ENCODE data around the gene COL8A1. TPM values are rescaled to one million over a fixed set of nuclear protein-coding genes. Genes with fewer than 3 reads are reported as not detected.

Gene COL8A1
- total and polyA plus RNA-seq, 9 of the 15 experiments (the other 6 are each of a cell fraction or from before 2014, with no cell fraction given), result 0.07 TPM; not detected in 8

DNA sequence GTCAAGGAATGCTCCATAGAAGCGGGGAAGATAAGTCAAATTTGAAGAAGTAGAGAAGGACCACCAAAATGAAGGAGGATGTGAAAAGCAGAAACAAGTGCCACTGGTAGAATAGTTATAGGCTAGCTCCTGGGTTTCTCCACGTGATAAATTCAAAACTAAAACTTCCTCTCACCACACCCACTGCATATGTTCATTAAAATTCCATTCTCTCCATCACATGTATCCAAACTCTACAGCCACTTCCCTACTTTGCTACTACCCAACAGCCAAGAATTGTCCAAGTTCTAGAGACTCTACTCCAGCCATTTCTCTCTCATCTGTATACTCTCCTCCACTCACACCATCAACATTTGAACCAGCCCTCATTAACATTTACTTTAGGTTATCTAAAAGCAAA, 60.5 kb downstream of the COL8A1 start:
- BruUV-seq (replicated peaks), result no TSS peak
- DNase-seq (ENCODE audit: extremely low read depth in 1 of 4, low spot score in 3 of 4) (no peak), FAIRE-seq (no peak), ATAC-seq (no peak)
- H3K9me1 ChIP-seq (ENCODE audit: control insufficient read depth, insufficient read depth, low read length), result no peaks in the 10 kb centered on the region
- no peaks in the 10 kb centered on the region for H3K79me2 ChIP-seq (ENCODE audit: control insufficient read depth, insufficient read depth, low read length)
- H3K27me3 ChIP-seq (ENCODE audit: control insufficient read depth in 2 of 2, insufficient read depth in 2 of 2, low read length in 2 of 2), result peaks cover 2 to 4% of the 10 kb centered on the region in 2 experiments; a peak in 1 of 5 replicates
- no peak overlapping the region for H3K9ac ChIP-seq (ENCODE audit: insufficient read depth in 1 of 2, low read depth in 2 of 2, low read length in 2 of 2)
- no peaks in the 10 kb centered on the region for H3K36me3 ChIP-seq (ENCODE audit: control insufficient read depth, insufficient read depth, low read length)
- ChIA-PET CTCF (ENCODE audit: low intra/inter-chr PET ratio) (no interaction called here), POLR2A (no interaction called here)
- no peaks in the 10 kb centered on the region for H4K20me1 ChIP-seq (replicated peaks; ENCODE audit: control insufficient read depth, insufficient read depth, low read length)
- 4% methylated on average over 2 of the region's 2 CpGs for WGBS (ENCODE audit: insufficient coverage, low coverage, missing lambda C conversion rate)
- H3K9me3 ChIP-seq (replicated peaks; ENCODE audit: control insufficient read depth, insufficient read depth, low read depth, low read length), result no peaks in the 10 kb centered on the region
- no peak overlapping the region for H3K4me2 ChIP-seq (ENCODE audit: insufficient read depth, low read length)
- intact Hi-C loops (cut with micrococcal nuclease) (no loop called here), in situ Hi-C loops (cut with MboI) (no loop called here)
- no peaks in the 10 kb centered on the region for H3K4me1 ChIP-seq (replicated peaks in 1 of 2; ENCODE audit: control insufficient read depth in 2 of 2, insufficient read depth in 2 of 2, low read length in 2 of 2)
- no peak overlapping the region for H3K27ac ChIP-seq (ENCODE audit: extremely low read depth, low read depth, low read length)
- H2AFZ ChIP-seq (ENCODE audit: low read depth, low read length), result no peak overlapping the region
- H3K4me3 ChIP-seq, result no peak overlapping the region
- TF ChIP-seq EZH2 (IDR thresholded peaks at IDR 0.05; ENCODE audit: borderline replicate concordance, low read depth, low read length), result no peak
- no peak for TF ChIP-seq ILF3 (IDR thresholded peaks at IDR 0.05; ENCODE audit: borderline replicate concordance)
- TF ChIP-seq, protein P1, sequence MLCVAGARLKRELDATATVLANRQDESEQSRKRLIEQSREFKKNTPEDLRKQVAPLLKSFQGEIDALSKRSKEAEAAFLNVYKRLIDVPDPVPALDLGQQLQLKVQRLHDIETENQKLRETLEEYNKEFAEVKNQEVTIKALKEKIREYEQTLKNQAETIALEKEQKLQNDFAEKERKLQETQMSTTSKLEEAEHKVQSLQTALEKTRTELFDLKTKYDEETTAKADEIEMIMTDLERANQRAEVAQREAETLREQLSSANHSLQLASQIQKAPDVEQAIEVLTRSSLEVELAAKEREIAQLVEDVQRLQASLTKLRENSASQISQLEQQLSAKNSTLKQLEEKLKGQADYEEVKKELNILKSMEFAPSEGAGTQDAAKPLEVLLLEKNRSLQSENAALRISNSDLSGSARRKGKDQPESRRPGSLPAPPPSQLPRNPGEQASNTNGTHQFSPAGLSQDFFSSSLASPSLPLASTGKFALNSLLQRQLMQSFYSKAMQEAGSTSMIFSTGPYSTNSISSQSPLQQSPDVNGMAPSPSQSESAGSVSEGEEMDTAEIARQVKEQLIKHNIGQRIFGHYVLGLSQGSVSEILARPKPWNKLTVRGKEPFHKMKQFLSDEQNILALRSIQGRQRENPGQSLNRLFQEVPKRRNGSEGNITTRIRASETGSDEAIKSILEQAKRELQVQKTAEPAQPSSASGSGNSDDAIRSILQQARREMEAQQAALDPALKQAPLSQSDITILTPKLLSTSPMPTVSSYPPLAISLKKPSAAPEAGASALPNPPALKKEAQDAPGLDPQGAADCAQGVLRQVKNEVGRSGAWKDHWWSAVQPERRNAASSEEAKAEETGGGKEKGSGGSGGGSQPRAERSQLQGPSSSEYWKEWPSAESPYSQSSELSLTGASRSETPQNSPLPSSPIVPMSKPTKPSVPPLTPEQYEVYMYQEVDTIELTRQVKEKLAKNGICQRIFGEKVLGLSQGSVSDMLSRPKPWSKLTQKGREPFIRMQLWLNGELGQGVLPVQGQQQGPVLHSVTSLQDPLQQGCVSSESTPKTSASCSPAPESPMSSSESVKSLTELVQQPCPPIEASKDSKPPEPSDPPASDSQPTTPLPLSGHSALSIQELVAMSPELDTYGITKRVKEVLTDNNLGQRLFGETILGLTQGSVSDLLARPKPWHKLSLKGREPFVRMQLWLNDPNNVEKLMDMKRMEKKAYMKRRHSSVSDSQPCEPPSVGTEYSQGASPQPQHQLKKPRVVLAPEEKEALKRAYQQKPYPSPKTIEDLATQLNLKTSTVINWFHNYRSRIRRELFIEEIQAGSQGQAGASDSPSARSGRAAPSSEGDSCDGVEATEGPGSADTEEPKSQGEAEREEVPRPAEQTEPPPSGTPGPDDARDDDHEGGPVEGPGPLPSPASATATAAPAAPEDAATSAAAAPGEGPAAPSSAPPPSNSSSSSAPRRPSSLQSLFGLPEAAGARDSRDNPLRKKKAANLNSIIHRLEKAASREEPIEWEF (CRISPR knock-in tag; IDR thresholded peaks at IDR 0.05), result no peak
- no peak for TF ChIP-seq XRCC5 (IDR thresholded peaks at IDR 0.05; ENCODE audit: low read depth, low read length)
- no peak for TF ChIP-seq NELFE (IDR thresholded peaks at IDR 0.05; ENCODE audit: insufficient read depth, insufficient read length)
- TF ChIP-seq, protein P2, sequence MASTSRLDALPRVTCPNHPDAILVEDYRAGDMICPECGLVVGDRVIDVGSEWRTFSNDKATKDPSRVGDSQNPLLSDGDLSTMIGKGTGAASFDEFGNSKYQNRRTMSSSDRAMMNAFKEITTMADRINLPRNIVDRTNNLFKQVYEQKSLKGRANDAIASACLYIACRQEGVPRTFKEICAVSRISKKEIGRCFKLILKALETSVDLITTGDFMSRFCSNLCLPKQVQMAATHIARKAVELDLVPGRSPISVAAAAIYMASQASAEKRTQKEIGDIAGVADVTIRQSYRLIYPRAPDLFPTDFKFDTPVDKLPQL (IDR thresholded peaks at IDR 0.05; ENCODE audit: extremely low read depth, insufficient read length), result no peak
- TF ChIP-seq NR1H2 (CRISPR knock-in tag; IDR thresholded peaks at IDR 0.05), result no peak
- no peak for TF ChIP-seq SMAD2 (IDR thresholded peaks at IDR 0.05; ENCODE audit: low read depth, low read length)
- TF ChIP-seq MTF1 (CRISPR knock-in tag; IDR thresholded peaks at IDR 0.05; ENCODE audit: borderline replicate concordance), result no peak
- no peak for TF ChIP-seq XRCC3 (IDR thresholded peaks at IDR 0.05)
- TF ChIP-seq TCF7L2 (IDR thresholded peaks at IDR 0.05; ENCODE audit: low read depth, low read length), result no peak
- TF ChIP-seq EGR1 (conservative IDR thresholded peaks at IDR 0.05), result no peak
- no peak for TF ChIP-seq SMAD1 (IDR thresholded peaks at IDR 0.05; ENCODE audit: low read depth, low read length, partially characterized antibody)
